Stimulated activated CD4-positive, alpha-beta T cell treated with anti-CD3 and anti-CD28 coated beads, TNF-alpha, amount 100 ng/mL, for 1 hour (primary cell): ENCODE results near the gene FEZ2.

Experiments
- DNase-seq, 3 donors: peaks; one replicate each; pipeline ENCODE4 v3.0.0-alpha.2; 2020; ENCODE audit warnings: low read depth in 3 of 3, low spot score in 1 of 3

FEZ2 gene

GRCh38 chr2:36534275-36534799, 63.6 kb downstream of the FEZ2 start:
- no peak for DNase-seq

- no peak for DNase-seq
These were observed 67.0 kb downstream of the FEZ2 start for GRCh38 chr2:36530983-36531354.

DNA sequence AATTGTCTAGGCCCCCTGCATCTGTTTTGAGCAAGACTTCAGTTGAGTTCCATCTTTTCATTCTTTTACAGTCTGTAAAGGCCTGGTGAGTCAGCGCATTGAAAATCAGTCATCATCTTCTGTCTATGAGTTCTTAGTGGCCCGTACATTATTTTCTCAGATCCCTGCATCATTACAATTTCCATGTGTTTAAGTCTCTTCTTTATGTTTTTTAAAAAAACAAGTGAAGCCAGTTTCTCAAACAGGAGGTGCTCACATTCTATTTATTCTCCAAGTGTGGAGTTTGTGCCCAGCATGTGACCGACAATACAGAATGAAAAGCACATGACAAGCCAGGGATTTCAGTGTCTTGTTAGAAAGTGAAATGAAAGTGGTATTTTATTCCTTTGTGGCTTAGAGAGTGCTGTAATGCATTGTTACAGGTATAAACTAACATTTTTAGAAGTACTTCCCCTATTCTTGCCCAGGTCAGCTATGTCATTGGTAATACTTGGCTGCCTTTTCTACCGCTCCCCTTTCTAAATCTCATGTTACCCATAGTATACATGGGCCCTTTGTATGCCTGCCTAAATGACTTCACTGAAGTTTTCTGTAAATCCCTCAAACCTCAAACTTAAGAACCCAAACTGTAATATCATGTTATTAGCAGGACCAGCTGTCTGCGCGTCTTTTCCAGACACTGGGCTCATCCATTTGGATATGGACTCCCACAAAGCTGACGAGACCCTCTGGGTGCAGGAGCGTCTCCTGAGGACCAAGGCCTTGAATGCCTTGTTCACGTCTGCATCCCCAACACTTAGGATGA, 67.6 kb downstream of the FEZ2 start:
- no peak for DNase-seq

- DNase-seq: no peak
These were observed 69.1 kb downstream of the FEZ2 start for GRCh38 chr2:36528766-36529392.

- no peak for DNase-seq
These were observed 69.7 kb downstream of the FEZ2 start for GRCh38 chr2:36528274-36528673.

DNA sequence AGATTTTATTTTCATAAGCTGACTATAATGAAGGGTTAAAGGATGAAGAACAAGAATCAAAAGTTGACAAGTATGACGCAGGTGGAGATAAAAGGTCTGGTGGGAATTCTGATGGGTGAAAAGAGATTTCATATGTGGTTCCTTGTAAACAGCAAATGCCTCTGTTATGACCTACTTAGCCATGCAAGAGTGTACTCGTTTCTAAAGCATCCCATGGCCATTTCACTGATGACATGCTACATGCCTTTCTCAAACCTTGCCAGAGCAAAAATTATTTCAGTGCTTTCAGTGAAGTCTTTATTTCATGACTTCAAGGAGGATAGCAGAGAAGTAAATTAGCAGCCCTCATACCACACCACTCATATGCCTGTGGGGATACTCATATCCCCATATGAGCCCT, 71.7 kb downstream of the FEZ2 start:
- no peak for DNase-seq

GRCh38 chr2:36525245-36525644, 72.7 kb downstream of the FEZ2 start:
- no peak for DNase-seq

- DNase-seq: no peak
These were observed 74.8 kb downstream of the FEZ2 start for GRCh38 chr2:36523153-36523552.

- DNase-seq: no peak
These were observed 77.5 kb downstream of the FEZ2 start for GRCh38 chr2:36520431-36520830.

GRCh38 chr2:36516136-36516870, 81.7 kb downstream of the FEZ2 start:
- no peak for DNase-seq

DNA sequence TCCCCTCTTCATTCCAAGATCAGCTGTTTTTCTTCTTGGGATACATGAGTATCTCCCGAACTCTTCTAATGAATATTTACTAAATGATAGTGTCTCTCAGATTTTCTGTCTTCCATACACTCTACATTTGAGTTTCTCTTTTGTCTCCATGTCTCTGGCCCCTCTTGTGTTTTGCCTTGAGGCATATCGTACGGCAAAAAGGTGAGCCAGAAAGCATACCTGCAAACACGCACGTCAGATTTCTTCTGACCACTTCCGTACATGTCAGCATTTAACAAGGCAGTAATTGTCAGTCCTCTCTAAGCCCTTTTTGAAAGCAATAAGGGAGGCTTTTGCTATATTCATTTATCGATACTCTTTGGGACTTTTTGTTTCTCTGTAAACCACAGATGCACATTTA, 82.4 kb downstream of the FEZ2 start:
- no peak for DNase-seq

DNA sequence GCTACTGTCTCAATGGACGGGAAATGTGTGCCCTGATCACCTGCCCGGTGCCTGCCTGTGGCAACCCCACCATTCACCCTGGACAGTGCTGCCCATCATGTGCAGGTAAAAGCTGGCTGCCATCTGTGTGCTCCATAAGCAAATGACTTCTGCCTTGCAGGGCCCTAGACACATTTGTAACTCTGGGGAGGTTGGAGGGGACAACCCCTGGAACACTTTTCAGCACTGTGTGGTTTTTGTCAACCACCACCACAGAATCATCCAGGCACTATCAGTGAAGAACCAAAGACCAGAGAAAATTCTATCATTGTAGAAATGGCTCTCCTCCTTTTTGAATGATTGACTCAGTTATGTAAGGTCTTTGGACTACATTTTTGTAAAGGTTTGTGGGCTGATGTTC, 84.3 kb downstream of the FEZ2 start:
- no peak for DNase-seq

DNA sequence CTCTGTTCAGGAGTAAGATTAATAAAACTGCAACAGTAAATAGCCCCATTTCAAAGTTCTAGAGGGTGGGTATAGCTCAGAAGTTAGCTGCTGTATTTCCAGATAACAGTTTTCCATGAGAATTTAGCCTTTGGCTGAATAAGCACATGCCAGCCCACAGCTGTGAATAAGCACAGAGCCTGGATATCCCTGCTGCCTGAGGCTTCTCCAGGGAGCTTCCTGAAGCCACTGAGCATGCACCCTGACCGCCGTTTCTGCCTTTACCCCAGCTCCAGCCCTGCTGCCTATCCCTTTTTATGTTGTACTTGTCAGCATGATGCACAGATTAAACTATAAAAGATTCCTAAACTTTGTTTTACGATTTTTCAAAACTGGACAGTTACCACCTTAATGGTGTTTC, 85.3 kb downstream of the FEZ2 start:
- DNase-seq: no peak

DNA sequence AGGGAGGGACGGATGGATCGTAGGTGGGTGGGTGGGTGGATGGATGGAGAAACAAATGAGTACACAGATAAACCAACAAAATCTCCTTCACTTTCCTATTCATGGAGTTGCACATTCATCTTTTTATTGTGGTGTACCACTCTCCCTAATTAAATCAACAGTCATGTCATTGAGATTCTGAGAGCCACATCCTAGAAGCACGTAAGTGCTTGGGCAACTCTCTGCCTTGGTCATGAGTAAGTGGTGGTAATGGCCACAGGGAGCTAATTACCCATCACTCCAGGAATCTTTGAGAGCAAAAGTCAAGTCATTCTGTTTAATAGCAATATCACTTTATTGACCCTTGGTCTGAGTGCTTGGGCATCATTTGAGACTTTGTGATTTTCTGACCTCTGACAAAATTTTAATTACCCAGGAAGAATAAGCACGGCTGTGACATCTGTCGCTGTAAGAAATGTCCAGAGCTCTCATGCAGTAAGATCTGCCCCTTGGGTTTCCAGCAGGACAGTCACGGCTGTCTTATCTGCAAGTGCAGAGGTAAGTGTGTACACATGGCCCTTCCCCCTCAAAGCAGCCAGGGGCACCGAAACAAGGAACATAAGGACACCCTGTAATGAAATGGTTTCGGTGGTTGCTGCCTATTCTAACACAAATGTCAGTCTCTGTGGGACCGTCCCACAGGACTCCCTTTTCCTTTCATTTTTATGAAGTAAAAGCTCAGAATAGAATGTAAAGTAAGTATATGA, 85.9 kb downstream of the FEZ2 start:
- no peak for DNase-seq

GRCh38 chr2:36509075-36509474, 88.9 kb downstream of the FEZ2 start:
- no peak for DNase-seq

DNA sequence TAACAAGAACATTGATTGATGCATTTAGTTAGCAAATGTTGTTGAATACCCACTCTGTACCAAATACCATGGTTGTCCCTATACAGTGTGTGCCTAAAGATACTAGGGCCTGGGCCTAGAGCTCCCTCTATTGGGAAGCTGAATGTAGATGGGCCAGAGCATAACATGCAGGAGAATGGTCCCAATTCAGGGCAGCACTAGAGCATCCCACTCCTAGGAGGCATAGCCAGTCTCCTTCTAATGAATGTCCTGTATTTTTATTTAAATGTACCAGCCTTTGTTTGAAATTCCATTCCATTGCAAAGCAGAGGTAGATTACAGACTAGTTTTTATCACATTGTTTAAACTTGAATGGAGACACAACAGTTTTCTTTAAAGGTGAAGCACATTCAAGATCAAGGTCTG, 90.6 kb downstream of the FEZ2 start:
- no peak for DNase-seq
